Prostate gland (tissue), 2 donors: Measurements from ENCODE around the gene TMEM52B. TPM values are rescaled to one million over a fixed set of nuclear protein-coding genes. Genes with fewer than 3 reads are reported as not detected.
"Not testable (repeated sequence)": the region's sequence is repeated elsewhere in the genome, so short reads cannot be mapped to it uniquely, and the experiment has no call there.

Source experiments
- DNase-seq: peaks from one replicate; pipeline ENCODE4 v3.0.0-alpha.2; 2019; ENCODE audit warnings: low spot score
- H3K27ac ChIP-seq, 2 donors: fragments of 200-600 bp; sonication (generic); 2 replicates each; pipeline ENCODE4 v1.5.1; 2017 to 2019
- H3K27me3 ChIP-seq: fragments of 200-600 bp; sonication (generic); replicated peaks from 2 replicates; pipeline ENCODE4 v1.5.1; 2019; ENCODE audit not compliant: insufficient read depth
- H3K36me3 ChIP-seq, 2 donors: fragments of 200-600 bp; sonication (generic); 1 replicate in 1 of 2; 2 replicates in 1 of 2; pipeline versions ENCODE4 v1.5.1 to v1.8.1; 2017 to 2019
- H3K4me1 ChIP-seq: fragments of 200-600 bp; sonication (generic); replicated peaks from 2 replicates; pipeline ENCODE4 v1.5.1; 2019
- H3K4me3 ChIP-seq, 2 donors: fragments of 200-600 bp; sonication (generic); 2 replicates each; pipeline ENCODE4 v1.5.1; 2017 to 2019
- H3K9me3 ChIP-seq: fragments of 200-600 bp; sonication (generic); 2 replicates; pipeline ENCODE4 v1.5.1; 2017
- CTCF ChIP-seq, 4 experiments: fragments of 200-600 bp in 2 of 4; fragments of 450-650 bp in 2 of 4; sonication (generic) in 2 of 4; IDR thresholded peaks; 1 replicate in 3 of 4; 2 replicates in 1 of 4; pipeline ENCODE4 v1.5.1; 2016 to 2019; ENCODE audit warnings: antibody characterized with exemption in 4 of 4, mild to moderate bottlenecking in 2 of 4, moderate library complexity in 2 of 4
- POLR2A ChIP-seq: fragments of 450-650 bp; IDR thresholded peaks from one replicate; pipeline ENCODE4 v1.6.1; 2016; ENCODE audit warnings: antibody characterized with exemption, mild to moderate bottlenecking
- POLR2AphosphoS5 ChIP-seq: sonication (generic); formaldehyde crosslinking; IDR thresholded peaks from one replicate; pipeline ENCODE4 v1.6.1; 2017; ENCODE audit warnings: antibody characterized with exemption
- WGBS: methylation state at CpG from one replicate; pipeline ENCODE4 v1.1.5; 2018; 5-methylcytosine and 5-hydroxymethylcytosine counted together
- intact Hi-C: fragments of 100-400 bp; cut with DNase I; formaldehyde crosslinking; loops from one replicate; pipeline ENCODE4 v1.14.2; 2022
- total RNA-seq, 2 donors: library from RNA; depleted of rRNA; stranded (reverse); fragments of >200 nt; gene quantifications; one replicate each; pipeline ENCODE4 v1.1.0, GENCODE V29; 2016

The TMEM52B gene
- total RNA-seq, 2 donors from 2014 or later = 0.17 TPM; not detected in 1

GRCh38 chr12:10213168-10214135 is 34.6 kb downstream of the TMEM52B start:
- no peaks in the 10 kb centered on the region for H3K27me3 ChIP-seq
- no peaks in the 10 kb centered on the region for H3K9me3 ChIP-seq
- peak; percentile 70 for DNase-seq
- intact Hi-C loops = loop anchor here (2.0 to 10.0 kb wide), 2 partner anchors 151 to 509 kb away; partner anchors contain the start of gene YBX3
- WGBS = under 1% methylated on average over 39 of the region's 47 CpGs
- H3K27ac ChIP-seq = peak overlapping the region; percentile 98
- H3K4me3 ChIP-seq = peak overlapping the region; percentile 59 to 71
- H3K4me1 ChIP-seq = no peaks in the 10 kb centered on the region
- TF ChIP-seq POLR2A (peak; percentile 16), POLR2AphosphoS5 (peak; percentile 57), CTCF (IDR thresholded peaks at IDR 0.05) (no peak)
- H3K36me3 ChIP-seq = no peaks in the 10 kb centered on the region

GRCh38 chr12:10214136-10214894 is 35.5 kb downstream of the TMEM52B start:
- TF ChIP-seq POLR2A = no peak
- TF ChIP-seq CTCF (IDR thresholded peaks at IDR 0.05) = peak in 1 of 4 experiments; percentile 22
- peak; percentile 32 for TF ChIP-seq POLR2AphosphoS5
- Histone ChIP-seq H3K4me3 (peak overlapping the region; percentile 59 to 71), H3K4me1 (no peaks in the 10 kb centered on the region), H3K9me3 (no peaks in the 10 kb centered on the region), H3K27me3 (no peaks in the 10 kb centered on the region), H3K27ac (peak overlapping the region; percentile 98), H3K36me3 (no peaks in the 10 kb centered on the region)
- intact Hi-C loops = loop anchor here (10.0 kb wide), 1 partner anchor 150 kb away; no protein-coding TSS in a partner anchor
- DNase-seq = no peak
- WGBS = 8% methylated on average over 10 of the region's 10 CpGs

GRCh38 chr12:10214895-10215267 is 36.0 kb downstream of the TMEM52B start:
- DNase-seq = no peak
- WGBS = 65% methylated on average over 3 of the region's 3 CpGs
- Histone ChIP-seq H3K4me3 (peak overlapping the region; percentile 59 to 71), H3K36me3 (no peaks in the 10 kb centered on the region), H3K4me1 (no peaks in the 10 kb centered on the region), H3K27me3 (no peaks in the 10 kb centered on the region), H3K27ac (peak overlapping the region; percentile 98), H3K9me3 (no peaks in the 10 kb centered on the region)
- TF ChIP-seq POLR2A (no peak), POLR2AphosphoS5 (no peak), CTCF (IDR thresholded peaks at IDR 0.05) (no peak)
- intact Hi-C loops = loop anchor here (10.0 kb wide), 1 partner anchor 150 kb away; no protein-coding TSS in a partner anchor

GRCh38 chr12:10215436-10215835 is 36.6 kb downstream of the TMEM52B start:
- Histone ChIP-seq H3K4me1 (no peaks in the 10 kb centered on the region), H3K9me3 (no peaks in the 10 kb centered on the region), H3K4me3 (peak overlapping the region in 1 of 2 donors; percentile 59), H3K27me3 (no peaks in the 10 kb centered on the region), H3K27ac (peak overlapping the region; percentile 98), H3K36me3 (no peaks in the 10 kb centered on the region)
- TF ChIP-seq CTCF (IDR thresholded peaks at IDR 0.05) (no peak), POLR2AphosphoS5 (no peak), POLR2A (no peak)
- no peak for DNase-seq
- intact Hi-C loops = loop anchor here (10.0 kb wide), 1 partner anchor 149 kb away; no protein-coding TSS in a partner anchor
- 55% methylated on average over 2 of the region's 2 CpGs for WGBS

GRCh38 chr12:10215946-10216345 is 37.1 kb downstream of the TMEM52B start:
- not testable (repeated sequence) for H3K27ac ChIP-seq

More at GRCh38 chr12:10215946-10216345, 37.1 kb downstream of the TMEM52B start:
- not testable (repeated sequence) for H3K9me3 ChIP-seq, DNase-seq, H3K27me3 ChIP-seq, H3K36me3 ChIP-seq, H3K4me3 ChIP-seq, H3K4me1 ChIP-seq
- intact Hi-C loops = loop anchor here (10.0 kb wide), 1 partner anchor 149 kb away; no protein-coding TSS in a partner anchor
- WGBS = 94% methylated on average over 13 of the region's 13 CpGs
